SK-N-SH treated with all-trans-retinoic acid at 6 μM for 48 hours (cell line): ENCODE results near the gene AIRE.

Experiments used
- ARNTL ChIP-seq: fragments of 450-650 bp; formaldehyde crosslinking; IDR thresholded peaks from 2 replicates; pipeline ENCODE4 v1.5.0; 2020; ENCODE audit warnings: low read depth, mild to moderate bottlenecking, moderate library complexity, borderline replicate concordance
- CSDC2 ChIP-seq: fragments of 250-450 bp; sonication (Bioruptor Pico); IDR thresholded peaks from 2 replicates; pipeline ENCODE4 v1.5.0; 2020; ENCODE audit warnings: mild to moderate bottlenecking, moderate library complexity
- PPARA ChIP-seq: fragments of 250-450 bp; sonication (Bioruptor Pico); IDR thresholded peaks from 2 replicates; pipeline ENCODE4 v1.5.0; 2020; ENCODE audit warnings: mild to moderate bottlenecking, borderline replicate concordance
- TCF4 ChIP-seq: fragments of 250-450 bp; sonication (Bioruptor Pico); IDR thresholded peaks from 2 replicates; pipeline ENCODE4 v1.8.0; 2021; ENCODE audit warnings: mild to moderate bottlenecking, moderate library complexity, borderline replicate concordance
- TOX ChIP-seq: fragments of 250-450 bp; sonication (Bioruptor Pico); IDR thresholded peaks from 2 replicates; pipeline ENCODE4 v1.8.0; 2021; ENCODE audit warnings: mild to moderate bottlenecking, moderate library complexity, borderline replicate concordance
- ZNF70 ChIP-seq: fragments of 450-650 bp; formaldehyde crosslinking; IDR thresholded peaks from 2 replicates; pipeline ENCODE4 v1.5.0; 2020; ENCODE audit warnings: mild to moderate bottlenecking, moderate library complexity
- TF ChIP-seq, protein P1 (sequence below): fragments of 250-450 bp; sonication (Bioruptor Pico); IDR thresholded peaks from 2 replicates; pipeline ENCODE4 v1.5.1; 2021; ENCODE audit warnings: mild to moderate bottlenecking, moderate library complexity
- TF ChIP-seq, protein P2 (sequence below): fragments of 250-450 bp; sonication (Bioruptor Pico); IDR thresholded peaks from 2 replicates; pipeline ENCODE4 v1.5.1; 2020; ENCODE audit warnings: low read depth, mild to moderate bottlenecking, moderate library complexity

DNA sequence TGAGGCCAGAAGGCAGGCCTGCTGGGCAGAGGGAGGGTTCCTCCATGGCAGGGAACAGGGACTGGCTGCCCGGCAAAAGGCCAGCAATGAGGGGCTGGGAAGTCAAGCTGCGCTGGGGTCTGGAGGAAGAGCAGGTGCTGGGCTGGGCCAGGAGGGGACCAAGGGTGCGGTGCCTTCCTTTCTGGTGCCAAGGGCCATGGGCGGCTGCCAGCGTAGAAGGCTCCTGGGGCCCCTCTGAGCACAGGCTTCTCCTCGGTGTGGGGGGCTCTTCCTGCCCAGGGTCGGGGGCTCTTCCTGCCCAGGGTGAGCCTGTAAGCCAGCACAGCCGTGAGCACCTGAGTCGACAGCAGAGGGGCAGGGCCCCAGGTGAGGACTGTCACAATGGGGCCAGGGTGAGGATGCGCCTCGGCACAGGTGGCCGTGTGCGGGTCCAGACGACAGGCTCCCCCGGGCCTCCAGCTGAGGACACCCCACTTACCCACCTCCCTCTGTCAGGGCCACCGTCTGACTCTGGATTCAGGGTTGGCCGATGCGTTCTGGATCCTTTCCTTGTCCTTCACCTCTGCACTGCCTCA is 13.3 kb upstream of the AIRE start:
- no peak for TF ChIP-seq TCF4 (CRISPR knock-in tag)
- TF ChIP-seq PPARA (CRISPR knock-in tag) = no peak
- no peak for TF ChIP-seq ZNF70 (CRISPR knock-in tag)
- TF ChIP-seq ARNTL (CRISPR knock-in tag) = no peak
- TF ChIP-seq, protein P1, sequence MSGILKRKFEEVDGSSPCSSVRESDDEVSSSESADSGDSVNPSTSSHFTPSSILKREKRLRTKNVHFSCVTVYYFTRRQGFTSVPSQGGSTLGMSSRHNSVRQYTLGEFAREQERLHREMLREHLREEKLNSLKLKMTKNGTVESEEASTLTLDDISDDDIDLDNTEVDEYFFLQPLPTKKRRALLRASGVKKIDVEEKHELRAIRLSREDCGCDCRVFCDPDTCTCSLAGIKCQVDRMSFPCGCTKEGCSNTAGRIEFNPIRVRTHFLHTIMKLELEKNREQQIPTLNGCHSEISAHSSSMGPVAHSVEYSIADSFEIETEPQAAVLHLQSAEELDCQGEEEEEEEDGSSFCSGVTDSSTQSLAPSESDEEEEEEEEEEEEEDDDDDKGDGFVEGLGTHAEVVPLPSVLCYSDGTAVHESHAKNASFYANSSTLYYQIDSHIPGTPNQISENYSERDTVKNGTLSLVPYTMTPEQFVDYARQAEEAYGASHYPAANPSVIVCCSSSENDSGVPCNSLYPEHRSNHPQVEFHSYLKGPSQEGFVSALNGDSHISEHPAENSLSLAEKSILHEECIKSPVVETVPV (CRISPR knock-in tag) = no peak
- no peak for TF ChIP-seq TOX (CRISPR knock-in tag)
- TF ChIP-seq CSDC2 (CRISPR knock-in tag) = no peak
- TF ChIP-seq, protein P2, sequence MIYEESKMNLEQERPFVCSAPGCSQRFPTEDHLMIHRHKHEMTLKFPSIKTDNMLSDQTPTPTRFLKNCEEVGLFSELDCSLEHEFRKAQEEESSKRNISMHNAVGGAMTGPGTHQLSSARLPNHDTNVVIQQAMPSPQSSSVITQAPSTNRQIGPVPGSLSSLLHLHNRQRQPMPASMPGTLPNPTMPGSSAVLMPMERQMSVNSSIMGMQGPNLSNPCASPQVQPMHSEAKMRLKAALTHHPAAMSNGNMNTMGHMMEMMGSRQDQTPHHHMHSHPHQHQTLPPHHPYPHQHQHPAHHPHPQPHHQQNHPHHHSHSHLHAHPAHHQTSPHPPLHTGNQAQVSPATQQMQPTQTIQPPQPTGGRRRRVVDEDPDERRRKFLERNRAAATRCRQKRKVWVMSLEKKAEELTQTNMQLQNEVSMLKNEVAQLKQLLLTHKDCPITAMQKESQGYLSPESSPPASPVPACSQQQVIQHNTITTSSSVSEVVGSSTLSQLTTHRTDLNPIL = no peak
